ENCODE results near the gene SPATA12.

Gene SPATA12, protein sequence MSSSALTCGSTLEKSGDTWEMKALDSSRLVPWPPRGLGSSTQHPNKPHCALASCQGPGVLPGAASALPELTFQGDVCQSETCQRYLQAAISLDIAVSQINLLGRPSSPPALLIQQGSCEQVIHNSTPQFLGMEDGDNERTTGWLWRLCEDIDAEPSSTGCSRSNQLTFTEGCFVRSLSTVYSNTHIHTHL

DNA sequence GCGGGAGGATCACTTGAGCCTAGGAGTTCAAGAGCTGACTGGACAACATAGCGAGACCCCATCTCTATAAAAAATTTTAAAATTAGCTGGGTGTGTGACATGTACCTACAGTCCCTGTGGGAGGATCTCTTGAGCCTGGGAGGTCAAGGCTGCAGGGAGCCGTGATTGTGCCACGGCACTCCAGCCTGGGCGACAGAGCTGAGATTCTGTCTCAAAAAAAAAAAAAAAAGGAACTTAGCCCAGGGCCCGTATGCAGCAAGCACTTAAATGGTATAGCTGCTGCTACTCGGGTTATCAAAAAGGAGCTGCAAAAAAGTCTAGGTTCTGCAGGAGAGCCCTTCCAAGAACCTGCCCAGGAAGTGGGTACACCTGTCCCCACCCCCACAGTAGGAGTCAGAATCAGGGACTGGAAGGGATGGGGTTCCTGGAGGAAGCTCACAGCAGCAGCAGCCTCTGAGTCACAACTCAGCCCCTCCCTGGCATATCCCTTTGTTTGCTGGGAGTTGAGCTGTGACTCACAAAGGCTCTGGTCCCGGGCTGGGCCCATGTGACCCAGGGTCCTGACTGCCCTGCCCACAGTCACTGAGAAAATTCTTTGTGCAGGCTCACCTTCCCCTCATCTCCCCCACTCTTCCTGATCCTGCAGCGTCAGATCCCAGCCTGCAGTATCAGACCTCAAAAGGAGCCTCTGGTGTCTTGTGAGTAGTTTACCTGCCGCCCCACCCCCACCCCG is at the start of gene SPATA12:
TSS of gene SPATA12 (plus strand) at position 576 of the 733 bp plus-strand sequence. CDS start 13,031 bp downstream, outside the sequence.
- peak; percentile 86 for DNase-seq

DNA sequence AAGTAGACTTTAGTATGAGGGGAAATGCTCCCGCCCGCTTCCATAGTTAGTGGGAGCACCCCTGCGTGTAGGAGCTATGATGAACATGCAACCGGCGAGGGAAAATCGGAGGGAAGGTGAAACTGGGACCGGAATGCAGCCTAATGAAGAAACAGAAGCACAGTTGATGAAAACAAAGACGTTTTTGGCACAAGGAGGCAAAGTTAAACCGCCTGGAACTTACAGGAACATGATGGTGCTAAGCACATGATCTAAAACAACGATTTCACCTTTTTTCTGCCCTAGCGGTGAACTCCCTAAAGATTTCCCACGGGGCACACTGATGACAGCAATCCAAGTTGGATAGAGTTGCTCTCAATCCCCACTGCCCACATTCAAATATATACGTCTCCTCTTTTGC is 49.4 kb upstream of the SPATA12 start:
- DNase-seq, result no peak

DNA sequence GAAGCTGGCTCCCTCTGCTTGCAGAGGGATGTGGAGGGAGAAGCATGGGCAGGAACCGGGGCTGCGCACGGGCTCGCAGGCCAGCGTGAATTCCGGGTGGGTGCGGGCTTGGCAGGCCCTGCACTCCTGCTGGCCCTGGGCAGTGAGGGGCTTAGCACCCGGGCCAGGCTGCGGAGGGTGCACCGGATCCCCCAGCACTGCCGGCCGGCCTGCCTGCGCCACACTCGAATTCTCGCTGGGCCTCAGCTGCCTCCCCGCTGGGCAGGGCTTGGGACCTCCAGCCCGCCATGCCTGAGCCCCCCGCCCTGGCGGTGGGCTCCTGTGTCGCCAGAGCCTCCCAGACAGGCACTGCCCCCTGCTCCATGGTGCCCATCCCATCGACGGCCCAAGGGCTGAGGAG is 47.6 kb upstream of the SPATA12 start:
- no peak for DNase-seq

DNA sequence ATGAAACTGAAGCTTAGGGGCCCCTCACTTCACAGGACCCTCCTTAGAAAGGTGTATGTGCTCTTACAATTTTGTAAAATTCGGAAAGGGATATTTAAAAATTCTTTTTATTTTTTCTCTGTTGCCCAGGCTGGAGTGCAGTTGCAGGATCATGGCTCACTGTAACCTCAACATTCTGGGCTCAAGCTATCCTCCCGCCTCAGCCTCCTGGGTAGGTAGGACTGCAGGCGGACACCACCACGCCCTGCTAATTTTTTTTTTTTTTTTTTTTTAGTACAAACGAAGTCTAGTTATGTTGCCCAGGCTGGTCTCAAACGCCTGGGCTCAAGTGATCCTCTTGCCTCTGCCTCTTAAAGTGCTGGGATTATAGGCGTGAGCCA is 45.1 kb upstream of the SPATA12 start:
- DNase-seq, result no peak

DNA sequence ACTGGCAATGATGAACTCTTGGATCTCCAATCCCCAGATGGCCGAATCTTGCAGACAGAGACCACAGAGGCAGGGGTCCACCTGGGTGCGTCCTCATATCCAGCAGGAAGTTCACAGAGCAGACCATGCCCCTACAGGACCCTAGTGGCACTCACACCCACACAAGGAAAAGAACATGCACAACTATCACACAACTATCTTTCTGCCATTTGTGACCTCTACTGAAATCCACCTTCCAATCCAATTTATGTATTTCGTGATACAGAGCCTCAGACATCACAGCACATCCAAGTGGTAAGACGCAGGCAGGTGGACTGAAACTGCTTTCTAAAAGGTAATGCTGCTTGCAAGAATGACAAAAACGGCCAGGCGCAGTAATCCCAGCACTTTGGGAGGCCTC is 44.6 kb upstream of the SPATA12 start:
- no peak for DNase-seq

DNA sequence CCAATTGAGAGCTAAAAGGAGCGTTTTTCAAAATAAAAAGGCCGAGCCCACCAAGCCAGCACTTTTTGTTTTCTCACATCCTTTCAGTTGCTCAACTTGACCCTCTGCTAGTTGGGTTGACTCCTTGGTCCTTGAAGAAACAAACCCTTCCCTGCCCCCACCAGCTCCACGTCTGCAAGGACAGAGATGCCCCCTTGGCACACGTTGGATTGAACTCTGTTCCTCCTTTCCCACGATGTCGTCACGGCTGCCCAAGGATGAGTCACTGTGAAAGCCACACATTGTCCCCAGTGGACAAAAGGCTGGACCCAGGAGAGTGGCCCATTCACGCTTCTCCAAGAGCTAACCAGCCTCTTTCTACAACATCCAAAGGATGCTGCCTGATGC is 43.0 kb upstream of the SPATA12 start:
- peak; percentile 25 for DNase-seq

DNA sequence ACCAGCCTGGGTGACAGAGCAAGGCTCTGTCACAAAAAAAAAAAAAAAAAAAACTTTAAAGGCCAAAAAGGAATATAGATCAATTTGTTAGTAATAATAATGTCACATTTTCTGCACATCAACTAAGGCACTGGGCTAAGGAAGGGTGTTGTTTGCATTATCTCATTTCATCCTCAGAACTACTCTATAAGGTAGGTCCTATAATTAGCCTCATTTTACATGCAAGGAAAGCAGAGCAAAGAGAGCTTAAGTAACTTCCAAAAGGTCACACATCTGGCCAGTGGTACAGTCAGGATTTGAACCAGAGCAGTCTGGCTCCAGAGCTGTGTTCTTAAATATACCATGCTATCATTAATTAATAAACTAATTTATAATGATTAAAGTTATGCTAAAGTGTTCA is 42.2 kb upstream of the SPATA12 start:
- DNase-seq, result no peak

DNA sequence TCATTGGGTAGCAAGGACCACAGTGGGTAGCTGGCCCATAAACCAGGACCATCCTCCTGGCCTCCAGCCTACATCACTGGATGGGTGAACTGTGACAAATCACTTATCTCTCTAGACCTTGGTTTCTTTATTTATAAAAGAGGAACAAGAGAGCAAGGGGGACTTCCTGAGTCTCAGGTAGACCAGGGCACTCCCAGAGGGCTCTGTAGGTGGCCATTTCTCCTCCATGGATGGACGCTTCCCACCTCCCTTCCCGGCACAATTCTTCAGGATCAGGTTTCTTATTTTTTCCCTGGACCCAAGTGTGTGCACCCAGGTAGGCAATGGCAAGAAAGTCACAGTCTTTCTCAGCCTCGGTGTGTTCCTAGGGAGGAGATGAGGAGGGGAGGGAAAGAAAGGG is 41.4 kb upstream of the SPATA12 start:
- no peak for DNase-seq

DNA sequence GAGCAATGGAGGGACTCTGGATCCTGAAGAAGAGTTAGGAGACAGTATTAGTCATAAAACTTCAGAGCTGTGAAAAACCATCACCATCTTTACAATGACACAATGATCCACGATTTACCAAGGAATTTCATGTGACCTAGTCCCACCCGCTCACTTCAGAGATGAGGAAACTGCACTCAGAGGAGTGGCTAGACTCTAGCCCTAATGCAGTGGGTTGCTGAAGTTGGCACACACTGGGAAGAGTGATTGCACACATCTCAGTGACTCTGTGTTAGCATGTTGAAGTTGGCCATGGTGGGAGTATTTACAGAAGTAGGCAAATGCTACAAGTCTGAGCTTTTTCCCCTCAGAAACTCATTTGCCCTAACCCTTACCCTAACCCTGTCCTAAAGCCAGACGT is 35.2 kb upstream of the SPATA12 start:
- no peak for DNase-seq

DNA sequence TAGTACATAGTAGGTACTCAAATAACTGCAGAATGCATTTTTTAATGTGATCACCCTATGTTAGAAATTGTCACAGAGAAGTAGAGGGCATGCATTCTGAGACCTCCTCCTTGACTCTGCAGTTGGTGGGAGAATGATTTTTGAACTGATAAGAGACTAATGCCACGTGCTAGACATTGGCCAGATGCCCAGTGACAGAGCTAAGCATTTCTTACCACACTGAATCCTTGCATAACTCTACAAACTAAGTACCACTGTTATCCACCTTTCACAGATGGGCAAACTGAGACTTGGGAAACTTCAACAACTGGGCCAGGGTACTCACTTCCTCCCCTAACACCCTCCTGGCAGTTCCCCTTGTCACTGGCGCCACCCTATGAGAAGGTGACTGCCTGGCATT is 33.5 kb upstream of the SPATA12 start:
- DNase-seq, result peak; percentile 42

DNA sequence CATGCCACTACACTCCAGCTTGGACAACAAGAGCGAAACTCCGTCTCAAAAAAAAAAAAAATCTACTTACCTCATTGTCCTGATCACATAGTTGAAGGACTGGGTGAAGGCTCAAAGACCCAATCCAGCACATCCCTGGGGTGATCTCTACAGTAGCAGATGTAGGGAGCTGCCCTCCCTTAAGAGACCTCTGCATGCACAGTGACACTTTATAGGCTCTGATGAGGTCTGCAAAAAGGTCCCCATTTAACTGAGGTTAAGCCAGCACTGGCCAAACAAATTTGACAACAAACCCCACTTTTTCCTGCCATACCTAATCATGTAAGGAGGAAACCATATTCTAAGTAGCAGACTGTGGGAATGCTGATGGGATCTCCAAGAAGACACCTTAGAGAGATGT is 31.1 kb upstream of the SPATA12 start:
- DNase-seq, result no peak

DNA sequence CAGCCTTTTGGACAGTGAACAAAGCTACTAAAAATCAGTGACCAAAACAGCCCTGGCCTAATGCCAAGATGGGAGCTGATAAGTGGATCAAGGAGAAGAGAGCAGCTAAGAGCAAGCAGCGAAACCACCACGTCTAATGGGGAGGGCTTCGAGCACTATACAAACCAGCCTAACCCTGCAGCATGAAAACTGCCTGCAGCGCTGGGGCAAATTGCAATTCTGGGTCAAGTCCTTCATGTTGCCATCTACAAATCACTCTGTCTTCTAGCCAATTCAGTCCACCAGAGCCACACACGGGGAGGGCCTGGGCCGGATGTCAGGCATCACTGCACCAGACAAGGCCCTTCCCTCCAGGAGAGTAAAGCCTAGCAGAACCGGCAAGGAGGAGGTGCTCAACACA is 30.5 kb upstream of the SPATA12 start:
- DNase-seq, result no peak

DNA sequence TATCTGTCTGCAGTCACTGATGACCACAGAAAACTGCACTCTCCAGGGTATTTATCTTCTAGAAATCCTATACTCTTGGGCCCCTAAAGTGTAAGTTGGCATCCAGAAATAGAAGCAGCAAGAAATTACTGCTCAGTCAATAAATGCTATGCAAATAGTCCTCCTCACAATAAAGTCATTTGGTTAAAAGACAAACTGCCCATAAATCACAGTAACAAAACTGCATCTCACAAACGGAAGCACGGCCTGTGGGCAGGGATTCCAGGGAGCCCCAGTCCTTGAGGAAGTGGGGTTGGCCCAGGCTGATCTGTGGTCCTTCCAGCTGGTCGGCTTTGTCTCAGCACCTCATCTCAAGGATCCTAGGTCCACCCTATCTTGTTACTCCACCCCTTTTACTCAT is 29.7 kb upstream of the SPATA12 start:
- no peak for DNase-seq

DNA sequence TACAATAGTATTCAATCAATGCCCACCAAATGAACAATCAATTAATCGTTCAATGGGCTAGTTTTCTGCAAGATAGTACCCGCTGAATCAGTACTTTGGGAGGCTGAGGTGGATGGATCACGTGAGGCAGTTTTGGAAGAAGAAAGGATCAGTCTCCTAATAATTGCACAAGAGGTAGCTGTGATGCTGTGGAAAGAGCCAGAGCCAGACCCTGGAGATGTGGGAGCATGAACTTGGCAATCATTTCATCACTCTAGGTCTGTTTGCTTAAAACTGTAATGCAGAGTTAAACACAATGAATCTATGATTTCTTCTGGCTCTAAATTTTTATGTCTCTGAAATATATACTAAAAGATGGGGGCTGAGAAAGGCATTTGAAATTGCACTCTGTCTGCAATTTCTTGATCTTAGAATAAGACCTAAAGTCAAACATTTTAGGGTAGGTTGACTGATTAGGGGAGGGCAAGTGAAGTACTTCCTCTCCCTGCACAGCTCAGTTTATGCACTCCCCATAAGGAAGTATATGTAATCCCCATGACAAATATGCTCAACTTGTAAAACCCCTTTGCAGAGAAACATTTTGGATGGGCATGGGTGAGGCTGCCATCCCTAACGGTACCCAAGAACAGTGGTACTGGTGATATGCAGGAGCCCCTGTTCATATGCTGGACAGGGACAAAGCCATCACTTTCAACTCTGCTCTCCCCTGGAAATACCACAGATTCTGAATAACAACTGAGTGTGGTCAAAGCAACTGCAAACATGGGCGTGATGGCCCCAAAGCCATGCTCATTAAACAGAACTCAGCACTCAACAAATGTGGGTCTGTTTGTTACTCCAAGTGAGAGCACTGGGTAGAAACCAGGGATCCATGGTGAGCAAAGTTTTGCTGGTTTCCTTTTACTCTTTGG is 28.6 kb upstream of the SPATA12 start:
- DNase-seq, result no peak

DNA sequence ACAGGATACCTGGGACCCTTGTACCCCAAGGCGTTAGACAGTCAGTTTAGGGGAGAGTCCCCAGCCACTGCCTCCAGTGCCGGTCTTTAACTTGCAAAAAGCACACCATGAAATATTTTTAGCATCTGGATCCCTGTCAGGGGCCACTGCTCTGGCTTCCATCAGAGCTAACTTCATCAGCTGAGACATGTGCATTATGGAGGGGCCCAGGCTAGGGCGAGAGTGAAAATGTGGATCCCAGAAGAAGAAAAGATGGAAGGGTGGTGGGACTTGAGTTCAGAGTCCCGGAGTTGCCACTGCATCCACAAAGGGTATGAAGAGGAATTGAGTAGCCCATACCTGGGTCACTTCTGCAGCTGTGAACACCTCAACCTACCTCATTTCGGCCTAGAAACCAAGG is 23.5 kb upstream of the SPATA12 start:
- no peak for DNase-seq

DNA sequence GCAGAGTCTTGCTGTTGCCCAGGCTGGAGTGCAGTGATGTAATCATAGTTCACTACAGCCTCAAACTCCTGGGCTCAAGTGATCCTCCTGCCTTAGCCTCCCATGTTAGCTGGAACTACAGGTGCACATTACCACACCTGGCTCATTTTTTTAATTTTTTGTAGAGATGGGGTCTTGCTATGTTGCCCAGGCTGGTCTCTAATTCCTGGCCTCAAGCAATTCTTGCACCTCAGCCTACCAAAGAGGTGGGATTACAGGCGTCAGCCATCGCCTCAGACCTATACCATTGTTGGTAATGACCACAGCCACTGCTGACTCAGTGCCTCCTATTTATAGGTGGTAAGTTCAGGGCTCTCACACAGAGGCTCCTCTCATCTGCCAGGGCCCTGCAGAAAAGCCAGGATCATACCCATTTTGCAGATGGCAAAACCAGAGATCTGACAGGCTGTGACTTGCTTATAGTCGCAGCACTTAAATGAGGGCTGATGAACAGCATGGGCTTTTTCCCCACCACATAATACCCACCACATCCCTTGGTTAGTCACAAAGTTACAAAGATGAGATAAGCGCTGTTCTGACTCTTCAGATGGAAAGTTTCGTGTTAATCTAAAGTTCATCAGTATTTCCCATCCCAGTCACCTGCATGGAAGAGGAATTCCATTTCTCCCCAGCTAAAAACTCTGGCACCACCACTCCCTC is 21.8 kb upstream of the SPATA12 start:
- no peak for DNase-seq

DNA sequence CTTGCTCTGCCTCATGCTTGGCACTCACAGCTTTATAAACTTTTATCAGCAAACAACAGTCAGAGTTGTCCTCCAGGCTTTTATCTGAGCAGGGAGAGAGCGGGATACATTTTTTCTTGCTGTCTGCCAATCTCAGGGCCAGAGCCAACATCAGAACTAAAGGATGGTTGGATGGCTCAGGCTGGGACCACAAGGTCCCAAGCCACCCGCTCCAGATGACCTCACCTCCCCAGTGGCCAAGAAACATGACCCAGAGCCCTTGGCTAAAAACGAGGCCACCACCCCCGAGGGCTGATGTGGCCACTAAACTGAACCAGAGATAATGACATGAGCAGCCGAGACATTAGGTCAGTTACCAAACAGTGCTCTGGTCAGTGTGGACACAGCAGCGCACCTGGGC is 18.8 kb upstream of the SPATA12 start:
- no peak for DNase-seq

DNA sequence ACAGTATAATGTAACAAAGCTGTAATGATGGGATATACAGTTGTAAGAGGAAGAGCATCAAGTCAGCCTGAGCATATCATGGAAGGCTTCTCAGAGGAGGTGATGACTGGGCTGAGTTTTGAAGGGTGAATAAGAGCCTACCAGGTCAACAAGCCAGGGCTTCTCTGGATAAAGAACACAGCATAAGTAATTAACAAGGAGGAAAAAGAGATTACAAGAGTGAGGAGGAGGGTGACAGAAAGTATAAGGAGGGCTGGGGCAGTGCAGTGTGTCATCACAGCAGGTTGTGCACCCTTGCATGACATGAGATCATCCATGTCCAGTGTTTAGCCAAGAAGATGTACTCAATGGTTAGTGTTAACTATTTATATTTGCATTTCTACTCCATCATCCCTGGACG is 16.9 kb upstream of the SPATA12 start:
- DNase-seq, result no peak

DNA sequence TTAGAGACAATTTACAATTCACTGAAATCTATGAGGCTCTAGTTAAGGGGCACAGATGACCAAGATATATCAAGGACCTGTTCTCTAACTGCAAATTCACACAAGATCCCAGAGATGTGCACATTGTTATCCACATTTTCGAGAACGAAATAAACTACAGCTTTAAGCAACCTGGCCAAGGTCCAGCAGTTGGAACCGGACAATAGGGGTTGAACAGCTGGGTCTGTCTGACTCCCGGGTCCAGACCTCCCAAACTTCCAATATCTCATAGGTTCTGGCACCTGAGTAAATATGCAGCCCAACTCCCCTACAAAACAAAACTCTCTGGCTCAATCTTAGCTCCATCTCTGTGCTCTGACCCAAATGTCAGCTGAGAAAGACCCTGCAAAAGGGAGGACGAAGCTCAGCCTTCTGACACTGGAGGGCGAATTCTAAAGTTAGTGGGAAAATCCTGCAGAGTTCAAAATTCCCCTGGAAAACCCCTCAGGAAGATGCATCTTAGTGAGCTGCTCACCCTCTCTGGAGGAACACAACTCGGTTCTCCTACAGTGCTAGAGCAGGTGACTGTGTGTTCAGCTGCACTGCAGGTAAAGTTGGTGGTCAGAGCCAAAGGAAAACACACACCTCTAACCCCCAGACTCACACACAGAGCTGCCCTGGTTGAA is 14.2 kb upstream of the SPATA12 start:
- no peak for DNase-seq

DNA sequence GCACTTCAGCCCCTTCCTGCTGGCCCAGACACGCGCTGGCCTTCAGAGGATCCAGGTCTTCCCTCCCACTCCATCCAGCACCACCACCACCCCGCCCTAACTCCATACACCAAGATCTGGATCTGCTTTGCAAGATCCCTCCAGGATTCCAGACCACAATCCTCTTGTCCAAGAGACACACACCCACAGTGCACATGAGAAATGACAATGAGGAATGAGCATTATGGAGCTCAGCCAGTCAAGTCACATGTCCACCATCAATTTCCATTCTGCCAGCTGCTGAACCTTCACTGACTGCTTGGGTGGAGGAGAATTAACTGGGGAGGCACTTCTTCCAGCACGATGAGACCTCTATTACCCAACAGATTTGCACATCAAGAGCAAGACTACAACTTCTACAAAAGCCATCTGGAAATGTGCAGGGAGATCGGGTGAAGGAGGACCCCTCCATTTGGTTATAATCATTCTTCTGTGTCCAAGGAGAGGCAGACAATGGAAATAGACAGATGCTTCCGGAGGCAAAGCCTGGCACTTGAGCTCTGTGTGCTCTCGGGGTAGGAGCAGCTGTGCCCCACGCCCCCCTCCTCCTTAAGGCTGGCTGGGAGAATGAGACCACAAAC is 12.3 kb upstream of the SPATA12 start:
- no peak for DNase-seq

DNA sequence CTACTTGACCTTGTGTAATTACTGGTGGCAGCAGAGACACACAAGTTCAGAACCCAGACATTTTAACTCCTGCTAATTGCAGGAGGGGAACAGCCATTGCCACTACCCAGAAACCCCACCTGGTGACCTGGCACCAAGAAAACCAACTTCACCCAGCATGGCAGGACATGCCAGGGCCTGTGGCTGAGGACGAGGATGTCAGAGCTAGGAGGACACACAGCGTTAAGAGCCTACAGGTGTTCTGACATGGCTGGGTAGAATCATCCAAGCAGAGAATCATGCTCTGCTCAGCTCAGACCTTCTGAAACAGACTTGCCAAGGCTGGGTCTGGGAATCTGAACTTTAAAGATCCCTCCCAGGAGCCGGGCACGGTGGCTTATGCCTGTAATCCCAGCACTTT is 11.7 kb upstream of the SPATA12 start:
- no peak for DNase-seq

DNA sequence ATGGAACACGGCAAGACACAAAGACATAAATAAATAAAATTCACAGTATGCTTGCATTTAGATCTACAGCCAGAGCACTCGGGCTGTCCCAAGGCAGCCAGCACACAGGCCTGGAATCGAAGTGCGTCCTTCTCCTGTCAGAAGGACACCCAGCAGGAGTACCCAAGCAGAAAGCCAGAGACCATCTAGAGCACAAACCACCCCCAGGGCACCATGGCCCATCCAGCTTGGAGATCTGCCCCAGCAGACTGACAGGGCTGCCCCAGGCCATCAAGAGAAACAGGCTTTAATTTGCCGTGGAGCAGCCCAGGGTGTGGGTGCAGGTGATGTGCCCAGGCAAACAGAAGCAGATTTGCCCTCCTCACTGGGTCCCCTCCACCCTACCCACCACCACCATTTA is 7.8 kb upstream of the SPATA12 start:
- no peak for DNase-seq

All from EL (cell line).